Esophagus muscularis mucosa (tissue), 4 donors: Measurements from ENCODE around the gene C14orf39. TPM values are rescaled to one million over a fixed set of nuclear protein-coding genes. Genes with fewer than 3 reads are reported as not detected.

Experiments used
- DNase-seq: peaks from one replicate; pipeline ENCODE4 v3.0.0-alpha.2; 2017; ENCODE audit errors: extremely low spot score
- H3K27ac ChIP-seq, 4 donors: fragments of 200-600 bp; sonication (generic); replicated peaks in 1 of 4; 1 replicate in 3 of 4; 2 replicates in 1 of 4; pipeline ENCODE4 v1.5.1; 2016 to 2019; ENCODE audit warnings: mild to moderate bottlenecking in 1 of 4
- H3K27me3 ChIP-seq, 4 donors: fragments of 200-600 bp; sonication (generic); one replicate each; pipeline versions ENCODE4 v1.5.1 to v1.6.0; 2016 to 2019
- H3K36me3 ChIP-seq, 4 donors: fragments of 200-600 bp; sonication (generic); one replicate each; pipeline ENCODE4 v1.5.1; 2016 to 2019
- H3K4me1 ChIP-seq, 4 donors: fragments of 200-600 bp; sonication (generic); one replicate each; pipeline ENCODE4 v1.5.1; 2016 to 2019
- H3K4me3 ChIP-seq, 4 donors: fragments of 200-600 bp; sonication (generic); 1 replicate in 2 of 4; 2 replicates in 2 of 4; pipeline ENCODE4 v1.5.1; 2016 to 2019; ENCODE audit warnings: mild to moderate bottlenecking in 4 of 4, moderate library complexity in 1 of 4
- H3K9me3 ChIP-seq, 4 donors: fragments of 200-600 bp; sonication (generic); 1 replicate in 3 of 4; 2 replicates in 1 of 4; pipeline ENCODE4 v1.5.1; 2016 to 2019
- EP300 ChIP-seq: sonication (generic); formaldehyde crosslinking; IDR thresholded peaks from one replicate; pipeline ENCODE4 v1.6.1; 2017; ENCODE audit warnings: antibody characterized with exemption
- POLR2A ChIP-seq: fragments of 450-650 bp; IDR thresholded peaks from one replicate; pipeline ENCODE4 v1.6.1; 2017; ENCODE audit warnings: antibody characterized with exemption, moderate library complexity, mild to moderate bottlenecking, low read depth
- POLR2AphosphoS5 ChIP-seq, 2 donors: sonication (generic); formaldehyde crosslinking; IDR thresholded peaks; one replicate each; pipeline ENCODE4 v1.6.1; 2017; ENCODE audit warnings: antibody characterized with exemption in 2 of 2
- WGBS: methylation state at CpG from one replicate; pipeline ENCODE4 v1.1.5; 2018; 5-methylcytosine and 5-hydroxymethylcytosine counted together
- intact Hi-C: fragments of 100-400 bp; cut with DNase I; formaldehyde crosslinking; loops from one replicate; pipeline ENCODE4 v1.15.1; 2023
- total RNA-seq, 4 donors: library from RNA; depleted of rRNA; stranded (reverse); fragments of >200 nt; gene quantifications; one replicate each; pipeline versions ENCODE4 v1.1.0 to v1.2.1, GENCODE V29; 2016
- TF ChIP-seq, protein P1 (sequence below), 3 experiments: fragments of 200-600 bp in 2 of 3; fragments of 450-650 bp in 1 of 3; sonication (generic) in 2 of 3; IDR thresholded peaks; one replicate each; pipeline ENCODE4 v1.5.1; 2017 to 2019; ENCODE audit warnings: antibody characterized with exemption in 3 of 3, mild to moderate bottlenecking in 2 of 3, moderate library complexity in 1 of 3

The C14orf39 gene
- total RNA-seq, 4 donors from 2014 or later, result 0.29 to 3.7 (median 0.50) TPM; not detected in 1

GRCh38 chr14:60502541-60502940 lies 16.7 kb upstream of the C14orf39 start:
- Histone ChIP-seq H3K4me1 (peaks cover 0 to 10% (median 9%) of the 10 kb centered on the region in 4 donors), H3K27ac (no peak overlapping the region), H3K9me3 (no peaks in the 10 kb centered on the region), H3K36me3 (no peaks in the 10 kb centered on the region), H3K4me3 (no peak overlapping the region), H3K27me3 (peaks cover 0 to 80% (median 26%) of the 10 kb centered on the region in 4 donors)
- TF ChIP-seq POLR2AphosphoS5 (IDR thresholded peaks at IDR 0.05) (no peak), EP300 (no peak), POLR2A (no peak)
- TF ChIP-seq, protein P1, sequence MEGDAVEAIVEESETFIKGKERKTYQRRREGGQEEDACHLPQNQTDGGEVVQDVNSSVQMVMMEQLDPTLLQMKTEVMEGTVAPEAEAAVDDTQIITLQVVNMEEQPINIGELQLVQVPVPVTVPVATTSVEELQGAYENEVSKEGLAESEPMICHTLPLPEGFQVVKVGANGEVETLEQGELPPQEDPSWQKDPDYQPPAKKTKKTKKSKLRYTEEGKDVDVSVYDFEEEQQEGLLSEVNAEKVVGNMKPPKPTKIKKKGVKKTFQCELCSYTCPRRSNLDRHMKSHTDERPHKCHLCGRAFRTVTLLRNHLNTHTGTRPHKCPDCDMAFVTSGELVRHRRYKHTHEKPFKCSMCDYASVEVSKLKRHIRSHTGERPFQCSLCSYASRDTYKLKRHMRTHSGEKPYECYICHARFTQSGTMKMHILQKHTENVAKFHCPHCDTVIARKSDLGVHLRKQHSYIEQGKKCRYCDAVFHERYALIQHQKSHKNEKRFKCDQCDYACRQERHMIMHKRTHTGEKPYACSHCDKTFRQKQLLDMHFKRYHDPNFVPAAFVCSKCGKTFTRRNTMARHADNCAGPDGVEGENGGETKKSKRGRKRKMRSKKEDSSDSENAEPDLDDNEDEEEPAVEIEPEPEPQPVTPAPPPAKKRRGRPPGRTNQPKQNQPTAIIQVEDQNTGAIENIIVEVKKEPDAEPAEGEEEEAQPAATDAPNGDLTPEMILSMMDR (IDR thresholded peaks at IDR 0.05), result no peak
- no peak for DNase-seq
- intact Hi-C loops, result no loop called here

GRCh38 chr14:60495946-60496345 lies 10.1 kb upstream of the C14orf39 start:
- H3K4me1 ChIP-seq, result no peaks in the 10 kb centered on the region
- DNase-seq, result no peak
- no peaks in the 10 kb centered on the region for H3K9me3 ChIP-seq
- intact Hi-C loops, result no loop called here
- no peak for TF ChIP-seq POLR2AphosphoS5 (IDR thresholded peaks at IDR 0.05)
- no peak for TF ChIP-seq POLR2A
- TF ChIP-seq, protein P1 (IDR thresholded peaks at IDR 0.05), result no peak
- no peak for TF ChIP-seq EP300
- no peak overlapping the region for H3K27ac ChIP-seq
- H3K27me3 ChIP-seq, result peaks cover 0 to 64% (median 0%) of the 10 kb centered on the region in 4 donors
- WGBS, result 50% methylated on average over 1 of the region's 1 CpG
- no peaks in the 10 kb centered on the region for H3K36me3 ChIP-seq
- no peak overlapping the region for H3K4me3 ChIP-seq

GRCh38 chr14:60490270-60490669 lies 4.4 kb upstream of the C14orf39 start:
- WGBS, result 91% methylated on average over 3 of the region's 3 CpGs
- intact Hi-C loops, result no loop called here
- peaks cover 6 to 85% (median 15%) of the 10 kb centered on the region in 4 donors for H3K27me3 ChIP-seq

GRCh38 chr14:60488175-60488574 lies 2.3 kb upstream of the C14orf39 start:
- intact Hi-C loops, result no loop called here

More at GRCh38 chr14:60490270-60490669, 4.4 kb upstream of the C14orf39 start:
- Histone ChIP-seq H3K36me3 (no peaks in the 10 kb centered on the region), H3K4me1 (peaks cover 9 to 11% (median 10%) of the 10 kb centered on the region in 4 donors), H3K9me3 (peaks cover 0 to under 1% (median 0%) of the 10 kb centered on the region in 4 donors), H3K4me3 (no peak overlapping the region), H3K27ac (no peak overlapping the region)
- TF ChIP-seq EP300, result no peak
- TF ChIP-seq POLR2AphosphoS5 (IDR thresholded peaks at IDR 0.05), result no peak
- DNase-seq, result no peak

GRCh38 chr14:60487211-60487610 lies 1.3 kb upstream of the C14orf39 start:
- H3K27me3 ChIP-seq, result peaks cover 6 to 72% (median 20%) of the 10 kb centered on the region in 4 donors
- WGBS, result 42% methylated on average over 2 of the region's 2 CpGs

More at GRCh38 chr14:60488175-60488574, 2.3 kb upstream of the C14orf39 start:
- TF ChIP-seq, protein P1 (IDR thresholded peaks at IDR 0.05), result peak in 1 of 3 experiments; percentile 12
- no peak for TF ChIP-seq POLR2AphosphoS5 (IDR thresholded peaks at IDR 0.05)
- no peaks in the 10 kb centered on the region for H3K36me3 ChIP-seq
- peaks cover 0 to 6% (median 2%) of the 10 kb centered on the region in 4 donors for H3K9me3 ChIP-seq
- H3K4me1 ChIP-seq, result peaks cover 10 to 12% (median 11%) of the 10 kb centered on the region in 4 donors
- no peak for DNase-seq
- H3K27me3 ChIP-seq, result peaks cover 6 to 81% (median 20%) of the 10 kb centered on the region in 4 donors
- H3K27ac ChIP-seq, result no peak overlapping the region
- H3K4me3 ChIP-seq, result no peak overlapping the region

More at GRCh38 chr14:60487211-60487610, 1.3 kb upstream of the C14orf39 start:
- intact Hi-C loops, result no loop called here
- Histone ChIP-seq H3K4me1 (peaks cover 10 to 12% (median 11%) of the 10 kb centered on the region in 4 donors), H3K9me3 (peaks cover 0 to 6% (median 2%) of the 10 kb centered on the region in 4 donors), H3K36me3 (no peaks in the 10 kb centered on the region), H3K27ac (no peak overlapping the region), H3K4me3 (no peak overlapping the region)
- TF ChIP-seq POLR2A (no peak), POLR2AphosphoS5 (IDR thresholded peaks at IDR 0.05) (no peak), EP300 (no peak)
- TF ChIP-seq, protein P1 (IDR thresholded peaks at IDR 0.05), result no peak
- no peak for DNase-seq
